Right renal pelvis (tissue), 4 donors: Measurements from ENCODE around the gene MDFI. TPM values are rescaled to one million over a fixed set of nuclear protein-coding genes. Genes with fewer than 3 reads are reported as not detected.
A peak's percentile ranks its signal among the peaks of the same experiment; 100 is the strongest.

Experiments used
- DNase-seq, 4 donors: peaks; one replicate each; pipeline ENCODE4 v3.0.0-alpha.2; 2013; ENCODE audit warnings: low read depth in 4 of 4, low spot score in 3 of 4, missing footprints in 1 of 4
- polyA plus RNA-seq, 4 donors: library from polyadenylated mRNA; unstranded; fragments of 120-200 nt; gene quantifications; one replicate each; pipeline ENCODE4 v1.2.1, GENCODE V29; 2013; ENCODE audit not compliant: insufficient read length in 4 of 4

MDFI gene, protein sequence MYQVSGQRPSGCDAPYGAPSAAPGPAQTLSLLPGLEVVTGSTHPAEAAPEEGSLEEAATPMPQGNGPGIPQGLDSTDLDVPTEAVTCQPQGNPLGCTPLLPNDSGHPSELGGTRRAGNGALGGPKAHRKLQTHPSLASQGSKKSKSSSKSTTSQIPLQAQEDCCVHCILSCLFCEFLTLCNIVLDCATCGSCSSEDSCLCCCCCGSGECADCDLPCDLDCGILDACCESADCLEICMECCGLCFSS
- polyA plus RNA-seq: 10 to 100 TPM; 39.6 to 48.8 (median 44.3) TPM

DNA sequence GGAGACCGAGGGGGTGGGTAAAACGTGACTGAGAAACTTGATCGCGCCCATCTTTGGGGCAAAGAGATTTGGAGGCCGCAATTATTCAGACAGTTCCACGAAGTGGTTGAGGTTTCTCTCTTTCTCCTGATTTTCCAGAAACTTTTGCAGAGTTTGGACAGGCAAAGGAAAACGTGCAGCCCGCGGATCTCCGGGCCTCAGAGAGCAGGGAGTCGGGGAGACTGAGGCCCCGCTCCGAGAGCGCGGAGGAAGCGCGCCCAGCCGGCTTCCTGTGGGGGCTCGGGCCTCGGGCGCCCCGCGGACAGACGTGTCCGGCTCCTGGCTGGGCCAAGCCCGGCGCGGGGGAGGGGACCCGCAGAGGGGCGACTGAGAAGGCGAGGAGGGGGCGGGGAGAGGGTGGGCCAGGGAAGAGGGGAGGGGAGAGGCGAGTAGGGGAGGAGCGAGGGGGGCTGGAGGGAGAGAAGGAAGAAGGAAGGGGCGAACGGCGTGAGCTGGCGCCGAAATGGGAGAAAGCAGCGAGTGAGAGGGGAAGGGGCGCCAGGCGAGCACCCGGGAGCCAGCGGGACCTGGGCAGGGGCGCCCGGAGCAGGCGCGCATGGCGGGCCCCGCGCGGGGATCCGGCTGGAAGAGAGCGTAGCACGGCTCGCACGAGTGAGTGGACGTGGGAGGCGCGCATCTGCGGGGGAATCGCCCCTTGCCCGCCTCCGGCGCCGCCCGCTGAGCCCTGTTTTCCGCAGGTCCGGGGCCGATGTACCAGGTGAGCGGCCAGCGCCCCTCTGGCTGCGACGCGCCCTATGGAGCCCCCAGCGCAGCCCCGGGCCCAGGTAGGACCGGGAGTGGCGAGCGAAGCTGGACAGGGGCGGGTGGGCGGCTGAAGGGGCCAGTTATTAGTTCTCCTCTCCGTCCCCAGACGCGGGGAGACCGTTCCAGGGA is at the start of gene MDFI:
MDFI (plus strand) TSS at position 467 of the 933 bp plus-strand sequence; CDS start at position 749, 282 bp downstream.
- peak in 2 of 4 donors; percentile 68 to 73 for DNase-seq

- DNase-seq: no peak
Measured at GRCh38 chr6:41589223-41589622, 49.0 kb upstream of the MDFI start.

DNA sequence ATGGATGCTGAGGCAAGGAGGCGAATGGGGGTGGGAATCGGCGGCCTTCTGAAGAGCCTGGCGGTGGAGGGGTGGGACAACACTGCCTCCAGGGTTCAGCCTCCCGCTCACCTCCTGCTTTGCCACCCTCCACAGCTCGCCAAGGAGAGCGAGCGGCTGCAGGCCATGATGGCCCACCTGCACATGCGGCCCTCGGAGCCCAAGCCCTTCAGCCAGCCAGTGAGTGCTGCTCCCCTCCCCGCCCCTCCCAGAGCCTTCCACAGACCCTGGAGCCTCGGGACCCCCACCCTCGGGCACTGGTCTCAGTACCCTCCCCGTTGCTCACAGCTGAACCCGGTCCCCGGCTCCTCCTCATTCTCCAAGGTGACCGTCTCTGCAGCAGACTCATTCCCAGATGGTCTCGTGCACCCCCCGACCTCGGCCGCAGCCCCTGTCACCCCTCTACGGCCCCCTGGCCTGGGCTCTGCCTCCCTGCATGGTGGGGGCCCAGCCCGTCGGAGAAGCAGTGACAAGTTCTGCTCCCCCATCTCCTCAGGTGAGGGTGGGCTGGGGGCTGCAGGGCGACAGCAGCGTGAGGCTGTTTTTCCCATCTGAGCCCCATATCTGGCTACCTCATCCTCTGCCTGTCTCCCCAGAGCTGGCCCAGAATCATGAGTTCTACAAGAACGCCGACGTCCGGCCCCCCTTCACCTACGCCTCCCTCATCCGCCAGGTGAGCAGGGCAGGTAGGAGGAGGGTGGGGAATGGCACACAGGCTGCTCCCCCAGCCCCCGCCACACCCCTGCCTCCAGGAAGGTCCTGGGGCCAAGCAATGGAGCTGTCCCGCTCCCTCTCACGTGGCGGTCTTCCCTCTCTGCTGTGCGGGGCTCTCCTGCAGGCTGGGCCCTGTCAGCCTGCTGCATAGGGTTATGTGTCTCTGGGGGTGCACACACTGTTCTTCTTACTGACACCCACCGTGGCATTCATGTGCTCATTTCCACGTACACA is 48.3 kb upstream of the MDFI start:
- no peak for DNase-seq

- no peak for DNase-seq
Measured at GRCh38 chr6:41591122-41591521, 47.1 kb upstream of the MDFI start.

- peak in 2 of 4 donors; percentile 55 to 72 for DNase-seq
Measured at GRCh38 chr6:41591859-41592502, 46.3 kb upstream of the MDFI start.

GRCh38 chr6:41593406-41593805 is 44.9 kb upstream of the MDFI start:
- DNase-seq: no peak

DNA sequence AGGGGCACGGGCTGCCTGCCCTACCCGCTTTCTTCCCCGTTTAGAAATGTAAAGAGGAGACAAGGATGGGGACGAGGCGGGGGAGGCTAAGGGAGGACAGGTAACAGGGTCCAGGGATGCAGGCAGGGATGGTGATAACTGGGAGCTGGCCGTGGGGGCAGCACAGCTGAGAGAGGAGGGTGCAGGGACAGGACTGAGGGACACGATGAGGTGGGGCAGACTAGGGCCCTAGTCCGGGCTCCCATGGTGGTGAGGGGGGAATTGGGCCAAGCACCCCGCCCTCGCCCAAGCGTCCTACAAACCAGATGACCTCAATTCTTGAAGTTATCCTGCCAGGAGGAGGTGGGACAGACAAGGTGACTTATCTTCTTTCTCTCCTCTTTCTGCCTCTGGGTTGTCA is 44.4 kb upstream of the MDFI start:
- no peak for DNase-seq

DNA sequence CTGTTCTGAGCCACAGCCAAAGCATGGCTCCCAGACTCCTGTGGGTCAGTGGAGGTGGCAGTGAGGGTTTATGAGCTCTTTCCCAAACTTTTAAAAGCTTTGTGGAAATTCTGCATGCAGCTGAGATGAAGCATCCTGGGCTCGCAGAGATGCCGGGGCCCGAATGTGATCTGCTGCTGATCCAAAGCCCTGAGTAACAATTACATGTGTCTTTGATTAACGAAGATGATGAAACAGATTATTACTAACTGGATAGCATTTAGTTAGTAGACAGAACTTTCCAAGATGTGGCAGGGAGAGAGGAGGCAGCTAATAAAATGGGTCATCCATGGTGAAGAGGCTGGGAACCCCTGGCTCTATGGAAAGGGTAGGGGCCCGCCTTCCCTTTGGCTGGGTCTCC is 43.9 kb upstream of the MDFI start:
- no peak for DNase-seq

DNA sequence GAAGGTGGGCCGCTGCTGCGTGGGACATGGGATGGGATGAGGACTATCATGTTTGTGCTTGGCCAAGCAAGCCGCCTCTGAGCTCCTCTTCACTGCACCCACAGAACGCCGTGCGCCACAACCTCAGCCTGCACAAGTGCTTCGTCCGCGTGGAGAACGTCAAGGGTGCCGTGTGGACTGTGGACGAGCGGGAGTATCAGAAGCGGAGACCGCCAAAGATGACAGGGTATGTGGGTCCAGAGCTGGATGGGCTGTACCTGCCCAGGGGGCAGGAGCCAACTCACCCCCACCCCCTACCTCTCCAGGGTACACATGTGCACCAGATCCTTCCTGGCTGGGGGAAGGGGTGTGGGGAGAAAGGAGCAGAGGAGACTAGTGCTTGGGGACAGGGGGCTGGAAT is 43.5 kb upstream of the MDFI start:
- DNase-seq: no peak

- DNase-seq: no peak
Measured at GRCh38 chr6:41595166-41595565, 43.1 kb upstream of the MDFI start.

DNA sequence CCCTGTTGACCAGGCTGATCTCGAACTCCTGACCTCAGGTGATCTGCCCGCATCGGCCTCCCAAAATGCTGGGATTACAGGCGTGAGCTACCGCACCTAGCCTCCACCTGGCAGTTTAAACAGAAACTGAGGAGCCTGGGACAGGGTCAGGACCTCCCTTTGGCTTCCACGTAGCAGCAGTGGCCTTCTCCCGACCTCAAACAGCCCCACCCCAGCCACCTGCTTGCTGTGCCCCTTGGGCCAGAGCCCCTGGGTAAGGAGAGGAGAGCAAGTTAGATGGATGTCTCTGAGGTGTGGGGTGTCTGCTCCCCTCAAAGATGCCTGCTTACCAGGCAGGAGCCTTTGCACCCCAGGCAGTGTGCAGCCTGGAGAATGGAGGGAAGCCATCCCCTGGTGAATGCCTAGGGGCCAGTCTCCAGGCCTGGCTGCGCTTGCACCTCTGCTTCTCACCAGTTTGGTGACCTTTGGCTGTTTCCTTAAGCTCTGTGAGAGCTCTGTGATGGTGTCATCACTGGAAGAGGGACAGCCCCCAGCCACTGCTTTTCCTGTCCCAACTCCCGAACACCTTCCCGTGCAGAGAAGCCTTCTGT is 42.1 kb upstream of the MDFI start:
- DNase-seq: no peak

- DNase-seq: no peak
Measured at GRCh38 chr6:41596807-41597206, 41.5 kb upstream of the MDFI start.

GRCh38 chr6:41597246-41598000 is 40.8 kb upstream of the MDFI start:
- no peak for DNase-seq

GRCh38 chr6:41598670-41599014 is 39.6 kb upstream of the MDFI start:
- no peak for DNase-seq

- no peak for DNase-seq
Measured at GRCh38 chr6:41599015-41599851, 39.0 kb upstream of the MDFI start.

DNA sequence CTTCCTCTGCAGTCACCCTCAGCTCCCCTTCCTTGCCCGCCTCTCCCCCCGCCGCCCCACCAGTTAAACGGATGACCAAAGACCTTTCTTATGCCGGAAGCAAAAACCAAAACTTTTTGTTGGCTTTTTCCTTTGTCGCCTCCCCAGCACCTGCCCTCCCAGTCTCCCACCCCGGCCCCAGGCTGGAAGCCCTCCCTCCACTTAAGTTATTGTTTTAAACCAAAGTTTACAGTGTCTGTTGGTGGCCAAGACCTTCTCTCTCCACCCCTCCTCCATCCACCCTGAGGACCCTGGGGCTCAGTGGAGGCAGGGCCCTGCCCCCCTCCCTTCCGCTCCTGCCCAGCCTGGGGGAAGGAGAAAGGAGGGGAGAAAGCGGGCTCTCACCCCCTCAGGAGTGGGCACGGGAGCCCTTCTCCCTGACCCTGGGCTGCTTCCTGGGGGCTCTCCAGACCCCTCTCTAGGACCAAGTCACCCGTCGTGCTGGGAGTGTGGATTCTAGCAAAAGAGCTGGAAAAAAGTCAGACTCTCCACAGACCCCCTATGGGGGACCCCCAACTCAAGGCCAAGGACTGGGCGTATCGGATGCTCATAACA is 38.3 kb upstream of the MDFI start:
- no peak for DNase-seq

GRCh38 chr6:41600499-41601247 is 37.6 kb upstream of the MDFI start:
- DNase-seq: no peak
